Panc1 (cell line): Measurements from ENCODE around the gene APAF1.

Source experiments
- TF ChIP-seq, protein P1 (sequence below), 2 experiments: IDR thresholded peaks; 2 replicates each; pipeline ENCODE4 v1.6.1; 2011 to 2012; ENCODE audit warnings: low read depth in 2 of 2, control low read depth in 1 of 2, low read length in 1 of 2, mild to moderate bottlenecking in 1 of 2, moderate library complexity in 1 of 2; ENCODE audit not compliant: insufficient read depth in 1 of 2
- TF ChIP-seq, protein P2 (sequence below): fragments of 450-650 bp; IDR thresholded peaks from 2 replicates; pipeline ENCODE4 v1.5.1; 2017; ENCODE audit warnings: mild to moderate bottlenecking

DNA sequence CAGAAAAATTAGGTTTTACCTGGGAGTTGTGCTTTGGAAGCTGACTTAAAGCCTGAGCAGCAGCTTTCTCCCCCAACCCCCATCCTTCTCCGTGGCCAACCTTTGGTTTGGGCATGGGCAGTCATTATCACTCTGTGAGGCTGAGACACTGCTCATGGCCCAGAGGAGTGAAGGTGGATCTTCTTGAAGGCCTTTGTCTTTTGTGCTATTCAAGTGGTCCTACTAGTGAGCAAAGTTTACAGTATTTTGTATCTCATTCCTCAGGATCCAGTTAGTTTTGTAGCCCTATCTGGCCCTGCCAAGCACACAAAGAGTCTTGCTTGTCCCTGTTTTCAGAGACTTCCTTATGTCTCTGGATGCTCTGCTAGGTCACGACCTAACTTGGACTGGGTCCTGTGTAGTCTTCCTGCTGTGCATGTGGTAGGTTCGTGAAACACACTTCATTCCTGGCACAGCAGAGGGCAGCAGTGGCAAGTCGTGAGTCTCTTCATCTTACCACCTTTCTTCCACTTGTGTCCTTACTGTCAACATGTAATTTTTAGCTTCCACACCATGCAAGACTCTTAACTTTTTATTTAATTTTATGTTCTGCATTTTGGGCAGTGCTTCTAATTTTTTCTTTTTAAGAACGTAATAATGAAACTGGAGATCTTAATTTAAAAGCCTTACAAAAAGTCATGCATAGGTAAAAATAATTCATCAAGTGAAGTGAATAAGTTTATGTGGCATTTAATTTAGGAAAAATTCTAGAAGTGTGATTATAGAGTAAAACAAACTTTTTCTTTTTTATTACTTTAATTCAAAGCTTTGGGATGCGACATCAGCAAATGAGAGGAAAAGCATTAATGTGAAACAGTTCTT lies 53.7 kb downstream of the APAF1 start:
- TF ChIP-seq, protein P1, sequence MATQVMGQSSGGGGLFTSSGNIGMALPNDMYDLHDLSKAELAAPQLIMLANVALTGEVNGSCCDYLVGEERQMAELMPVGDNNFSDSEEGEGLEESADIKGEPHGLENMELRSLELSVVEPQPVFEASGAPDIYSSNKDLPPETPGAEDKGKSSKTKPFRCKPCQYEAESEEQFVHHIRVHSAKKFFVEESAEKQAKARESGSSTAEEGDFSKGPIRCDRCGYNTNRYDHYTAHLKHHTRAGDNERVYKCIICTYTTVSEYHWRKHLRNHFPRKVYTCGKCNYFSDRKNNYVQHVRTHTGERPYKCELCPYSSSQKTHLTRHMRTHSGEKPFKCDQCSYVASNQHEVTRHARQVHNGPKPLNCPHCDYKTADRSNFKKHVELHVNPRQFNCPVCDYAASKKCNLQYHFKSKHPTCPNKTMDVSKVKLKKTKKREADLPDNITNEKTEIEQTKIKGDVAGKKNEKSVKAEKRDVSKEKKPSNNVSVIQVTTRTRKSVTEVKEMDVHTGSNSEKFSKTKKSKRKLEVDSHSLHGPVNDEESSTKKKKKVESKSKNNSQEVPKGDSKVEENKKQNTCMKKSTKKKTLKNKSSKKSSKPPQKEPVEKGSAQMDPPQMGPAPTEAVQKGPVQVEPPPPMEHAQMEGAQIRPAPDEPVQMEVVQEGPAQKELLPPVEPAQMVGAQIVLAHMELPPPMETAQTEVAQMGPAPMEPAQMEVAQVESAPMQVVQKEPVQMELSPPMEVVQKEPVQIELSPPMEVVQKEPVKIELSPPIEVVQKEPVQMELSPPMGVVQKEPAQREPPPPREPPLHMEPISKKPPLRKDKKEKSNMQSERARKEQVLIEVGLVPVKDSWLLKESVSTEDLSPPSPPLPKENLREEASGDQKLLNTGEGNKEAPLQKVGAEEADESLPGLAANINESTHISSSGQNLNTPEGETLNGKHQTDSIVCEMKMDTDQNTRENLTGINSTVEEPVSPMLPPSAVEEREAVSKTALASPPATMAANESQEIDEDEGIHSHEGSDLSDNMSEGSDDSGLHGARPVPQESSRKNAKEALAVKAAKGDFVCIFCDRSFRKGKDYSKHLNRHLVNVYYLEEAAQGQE (IDR thresholded peaks at IDR 0.05; ENCODE audit: insufficient read depth in 1 of 2, low read depth in 2 of 2, low read length in 1 of 2), result no peak
- TF ChIP-seq, protein P2, sequence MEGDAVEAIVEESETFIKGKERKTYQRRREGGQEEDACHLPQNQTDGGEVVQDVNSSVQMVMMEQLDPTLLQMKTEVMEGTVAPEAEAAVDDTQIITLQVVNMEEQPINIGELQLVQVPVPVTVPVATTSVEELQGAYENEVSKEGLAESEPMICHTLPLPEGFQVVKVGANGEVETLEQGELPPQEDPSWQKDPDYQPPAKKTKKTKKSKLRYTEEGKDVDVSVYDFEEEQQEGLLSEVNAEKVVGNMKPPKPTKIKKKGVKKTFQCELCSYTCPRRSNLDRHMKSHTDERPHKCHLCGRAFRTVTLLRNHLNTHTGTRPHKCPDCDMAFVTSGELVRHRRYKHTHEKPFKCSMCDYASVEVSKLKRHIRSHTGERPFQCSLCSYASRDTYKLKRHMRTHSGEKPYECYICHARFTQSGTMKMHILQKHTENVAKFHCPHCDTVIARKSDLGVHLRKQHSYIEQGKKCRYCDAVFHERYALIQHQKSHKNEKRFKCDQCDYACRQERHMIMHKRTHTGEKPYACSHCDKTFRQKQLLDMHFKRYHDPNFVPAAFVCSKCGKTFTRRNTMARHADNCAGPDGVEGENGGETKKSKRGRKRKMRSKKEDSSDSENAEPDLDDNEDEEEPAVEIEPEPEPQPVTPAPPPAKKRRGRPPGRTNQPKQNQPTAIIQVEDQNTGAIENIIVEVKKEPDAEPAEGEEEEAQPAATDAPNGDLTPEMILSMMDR, result peak; percentile 85
